HG03460 (cell line): ENCODE results near the gene NRF1.

ENCODE experiments used
- ATAC-seq: cut with Tn5 transposase; IDR thresholded peaks from one replicate; pipeline ENCODE4 v1.9.1; 2021; ENCODE audit not compliant: unreplicated experiment

Gene NRF1

DNA sequence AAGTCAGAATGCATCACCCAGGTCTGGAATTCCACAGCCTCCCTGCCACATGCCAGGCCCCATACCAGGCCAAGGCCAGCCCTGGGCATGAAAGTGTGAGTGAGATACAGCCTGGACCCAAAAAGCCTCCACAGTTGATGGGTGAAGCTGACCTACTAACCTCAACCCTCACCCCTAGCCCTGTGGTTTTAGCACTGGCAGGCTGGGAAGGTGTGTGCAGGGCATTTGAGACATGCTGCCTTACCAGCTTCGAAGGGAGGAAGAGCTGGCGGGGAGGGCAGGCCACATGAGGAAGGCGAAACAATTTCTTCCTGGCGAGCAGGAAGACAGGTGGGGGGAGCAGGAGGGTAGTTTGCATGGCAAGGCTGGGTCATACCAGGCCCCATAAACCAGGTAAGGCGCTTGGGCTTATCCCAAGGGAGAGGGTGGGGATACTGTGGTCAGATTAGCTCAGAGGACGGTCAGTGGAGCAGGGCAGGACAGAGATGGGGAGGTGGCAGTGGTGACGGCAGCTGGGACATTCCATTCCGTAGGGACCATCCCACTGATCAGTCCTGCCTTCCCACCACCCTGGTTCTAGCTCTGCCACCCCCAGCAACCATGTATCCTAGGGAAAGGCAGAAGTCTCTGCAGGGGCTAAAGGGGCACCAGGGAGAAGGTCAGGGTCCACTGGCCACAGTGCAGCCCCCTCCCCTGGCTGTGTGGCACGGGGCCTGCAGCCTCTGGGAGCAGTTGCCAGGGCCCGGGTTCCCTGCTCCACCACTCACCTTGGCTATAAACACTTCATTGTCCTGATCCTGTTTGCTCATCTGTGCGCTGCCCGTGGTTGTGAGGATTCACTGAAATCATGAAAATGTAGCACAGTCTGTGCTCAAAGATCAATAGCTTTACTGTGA, 155.8 kb downstream of the NRF1 start:
- ATAC-seq, result no peak

DNA sequence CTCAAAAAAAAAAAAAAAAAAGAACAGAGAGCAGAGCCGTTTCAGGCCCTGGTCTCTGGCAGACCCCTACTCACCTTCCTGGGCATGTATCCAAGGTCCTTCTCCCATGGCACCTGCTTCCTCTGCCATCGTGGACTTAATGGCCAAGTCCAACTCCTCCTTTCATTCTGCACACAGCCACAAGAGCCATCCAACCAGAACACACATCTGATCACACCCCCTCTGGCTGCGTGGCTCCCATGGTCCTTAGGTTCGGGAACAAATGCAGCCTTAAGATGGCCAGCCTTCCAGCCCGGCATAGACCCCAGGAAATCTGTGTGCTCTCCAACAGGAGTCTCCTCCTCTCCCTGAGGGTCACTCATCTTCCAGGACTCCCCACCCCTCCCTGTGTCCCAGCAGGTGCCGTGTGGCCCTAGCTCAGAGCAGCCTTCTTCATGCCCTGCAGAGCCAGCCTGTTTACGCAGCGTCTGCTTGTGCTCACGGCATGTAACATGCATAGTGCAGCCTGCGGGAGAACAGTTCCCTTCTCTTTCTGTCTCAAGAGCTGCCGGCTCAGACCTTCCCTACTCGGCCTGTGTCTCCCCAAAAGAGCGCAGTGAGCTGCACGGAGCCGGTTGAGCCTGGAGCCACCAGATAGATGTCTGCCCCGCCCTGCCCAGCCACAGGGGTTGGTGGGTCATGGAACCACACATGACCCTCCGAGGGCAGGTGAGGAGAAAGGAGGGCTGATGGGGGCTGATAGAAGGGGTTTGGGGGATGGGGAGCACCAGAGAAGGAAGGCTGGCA, 157.3 kb downstream of the NRF1 start:
- ATAC-seq, result no peak

DNA sequence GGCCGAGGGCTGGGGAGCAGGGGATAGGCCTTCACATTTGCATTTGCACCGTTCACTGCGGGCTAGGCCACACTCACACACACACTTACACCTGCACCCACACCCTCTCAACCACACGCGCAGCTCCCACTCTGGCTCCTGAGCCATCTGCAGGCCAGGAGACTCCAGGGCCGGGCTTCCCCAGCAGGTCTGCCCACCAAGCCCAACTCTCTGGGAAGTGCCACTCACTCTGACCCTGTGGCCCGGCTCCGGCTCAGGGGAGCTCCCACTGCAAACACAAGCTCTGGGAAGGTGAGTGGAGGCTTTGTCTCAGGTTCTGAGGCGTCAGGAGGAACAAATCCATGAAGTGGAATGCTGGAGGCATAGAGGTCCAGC, 157.9 kb downstream of the NRF1 start:
- ATAC-seq, result no peak

DNA sequence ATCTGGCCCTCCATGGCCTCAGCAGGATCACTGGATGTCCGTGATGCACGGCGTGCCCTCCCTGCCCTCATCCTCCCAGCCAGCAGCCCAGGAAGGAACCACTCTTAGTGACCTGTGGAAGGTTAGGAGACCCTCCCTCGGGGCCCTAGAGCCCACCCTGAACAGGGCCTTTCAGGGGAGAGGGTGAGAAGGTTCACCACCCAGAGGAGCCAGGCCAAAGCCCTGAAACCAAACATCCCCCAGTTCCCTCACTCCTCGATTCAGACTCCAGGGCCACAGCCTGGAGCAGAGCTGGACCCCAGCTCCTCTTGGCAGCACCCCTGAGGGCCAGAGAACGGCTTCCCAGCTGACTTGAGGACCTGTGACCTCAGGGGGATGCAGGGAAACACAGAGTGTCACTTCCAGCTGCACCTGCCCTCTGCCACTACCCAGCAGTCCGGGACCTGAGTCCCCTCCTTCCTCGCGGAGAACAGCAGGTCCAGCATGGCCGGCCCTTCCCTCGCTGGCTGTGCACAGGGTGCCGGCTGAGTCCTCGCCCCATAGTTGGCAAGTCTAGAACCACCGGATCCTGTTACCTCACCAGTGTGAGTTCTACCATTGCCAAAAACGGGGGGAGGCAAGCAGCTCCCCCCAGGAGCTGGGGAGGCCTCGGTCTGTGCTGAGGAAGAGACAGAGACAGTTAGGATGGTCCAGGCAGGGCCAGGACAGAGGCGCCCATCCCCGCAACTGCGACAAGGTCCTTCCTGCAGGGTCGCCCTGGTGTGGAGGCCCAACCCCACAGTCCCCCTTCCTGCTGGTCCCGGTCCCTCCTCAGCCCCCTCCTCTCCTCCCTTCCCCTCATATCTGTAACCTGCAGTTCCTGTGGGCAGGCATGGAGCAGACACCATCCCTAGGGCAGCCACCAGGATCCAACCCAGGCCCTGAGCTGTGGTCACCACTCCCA, 158.6 kb downstream of the NRF1 start:
- no peak for ATAC-seq

DNA sequence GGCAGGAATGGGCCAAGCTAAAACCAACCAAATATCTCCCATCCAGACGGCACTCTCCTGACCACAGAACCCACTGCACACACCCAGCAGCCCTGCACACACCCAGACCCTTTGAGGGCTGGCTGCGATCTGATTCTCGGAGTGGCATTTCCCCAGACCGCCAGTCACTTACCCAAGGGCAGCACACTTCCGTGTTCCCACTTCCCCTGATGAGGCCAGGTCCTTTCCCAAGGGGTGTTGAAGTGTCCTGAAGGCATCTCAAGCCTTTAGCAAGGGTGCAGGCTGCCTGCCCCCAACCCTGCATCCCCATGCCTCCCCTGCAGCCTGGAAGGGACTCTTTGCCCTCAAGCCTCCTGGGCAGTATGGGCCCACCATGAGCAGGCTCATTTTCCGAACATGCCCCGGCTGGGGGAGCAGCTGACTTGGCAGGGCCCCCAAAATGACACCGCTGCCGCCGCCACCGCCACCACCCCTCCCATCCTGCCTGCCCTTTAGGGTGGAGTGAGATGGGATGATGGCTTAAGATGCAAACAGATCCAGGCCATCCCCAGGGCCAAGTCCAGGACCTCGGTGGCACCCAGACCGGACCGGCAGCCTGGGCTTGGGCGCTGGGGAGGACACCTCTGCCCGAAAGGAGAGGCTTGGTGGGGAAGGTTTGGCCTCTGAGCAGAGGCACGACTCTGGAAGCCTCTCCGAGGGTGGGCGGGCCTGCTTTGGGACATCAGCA, 159.8 kb downstream of the NRF1 start:
- ATAC-seq, result no peak

DNA sequence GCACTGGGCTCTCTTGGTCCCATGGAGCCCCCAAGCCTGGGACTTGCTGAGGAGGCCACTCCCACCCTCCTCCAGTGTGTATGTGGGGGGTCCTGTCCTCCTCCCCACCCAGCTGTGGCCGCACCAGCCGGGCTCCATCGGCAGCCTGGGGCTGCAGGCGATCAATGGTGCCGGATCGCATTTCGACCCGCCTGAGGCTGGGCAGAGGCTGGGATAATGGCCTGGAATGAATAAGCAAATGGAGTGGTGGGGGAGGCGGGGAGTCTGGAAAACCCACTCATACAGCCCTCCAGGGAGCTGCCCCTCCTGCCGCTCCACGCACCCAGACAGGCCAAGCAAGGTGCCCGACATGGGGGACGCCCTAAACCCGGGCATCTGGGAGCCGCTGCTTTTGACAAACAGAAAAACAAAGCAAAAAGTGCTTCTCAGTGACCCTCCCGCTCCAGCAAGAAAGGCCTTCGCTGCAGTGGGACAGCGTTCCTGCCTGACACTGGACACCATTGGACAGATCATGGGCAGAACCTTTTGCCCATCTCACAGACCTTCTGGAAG, 160.5 kb downstream of the NRF1 start:
- no peak for ATAC-seq

DNA sequence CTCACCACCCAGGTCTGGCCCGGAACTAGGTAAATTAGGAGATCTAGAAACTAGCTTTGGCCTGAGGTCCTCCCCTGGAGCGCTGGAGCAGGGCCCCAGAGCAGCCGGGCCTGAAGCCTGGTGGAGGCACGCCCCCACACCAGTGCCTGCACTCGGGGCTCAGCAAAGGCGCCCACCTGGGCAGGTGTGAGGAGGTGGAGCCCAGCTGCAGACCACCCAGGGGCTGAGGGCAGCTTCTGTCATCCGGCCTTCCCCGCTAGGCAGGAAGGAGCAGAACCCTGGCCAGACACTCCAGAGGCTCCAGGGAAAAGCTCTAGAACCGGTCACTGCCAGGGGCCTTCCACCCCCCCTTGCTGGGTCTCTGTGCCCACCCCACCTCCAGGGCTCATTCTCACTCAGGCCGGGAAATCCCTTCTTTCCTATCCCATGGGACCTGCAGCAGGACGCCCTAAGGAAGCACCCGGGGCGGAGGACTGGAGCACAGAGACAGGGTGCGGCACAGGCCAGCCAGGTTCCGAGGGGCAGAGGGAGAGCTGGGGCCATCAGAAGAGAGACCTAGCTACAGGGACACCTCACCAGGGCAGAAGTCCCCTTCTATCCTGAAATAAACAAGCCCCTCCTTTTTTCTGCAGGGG, 161.2 kb downstream of the NRF1 start:
- no peak for ATAC-seq

DNA sequence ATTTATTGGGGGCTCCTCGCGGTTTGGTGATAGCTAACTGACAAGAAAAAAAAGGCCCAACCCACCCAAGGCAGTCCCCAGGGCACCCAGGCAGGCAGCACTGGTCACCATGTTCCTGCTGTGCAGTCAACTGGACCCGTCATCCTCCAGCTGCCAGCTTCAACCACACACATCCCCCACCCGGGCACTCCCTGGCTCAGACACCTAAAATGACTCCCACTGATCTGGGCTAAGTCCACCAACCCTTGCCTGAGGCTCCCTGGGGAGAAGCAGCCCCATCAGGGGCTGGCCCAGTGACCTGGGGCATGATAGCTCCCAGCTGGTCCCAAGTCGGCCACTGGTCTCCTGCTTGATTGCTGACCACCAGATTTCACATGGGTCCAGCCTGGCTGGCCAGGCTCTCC, 161.8 kb downstream of the NRF1 start:
- no peak for ATAC-seq

DNA sequence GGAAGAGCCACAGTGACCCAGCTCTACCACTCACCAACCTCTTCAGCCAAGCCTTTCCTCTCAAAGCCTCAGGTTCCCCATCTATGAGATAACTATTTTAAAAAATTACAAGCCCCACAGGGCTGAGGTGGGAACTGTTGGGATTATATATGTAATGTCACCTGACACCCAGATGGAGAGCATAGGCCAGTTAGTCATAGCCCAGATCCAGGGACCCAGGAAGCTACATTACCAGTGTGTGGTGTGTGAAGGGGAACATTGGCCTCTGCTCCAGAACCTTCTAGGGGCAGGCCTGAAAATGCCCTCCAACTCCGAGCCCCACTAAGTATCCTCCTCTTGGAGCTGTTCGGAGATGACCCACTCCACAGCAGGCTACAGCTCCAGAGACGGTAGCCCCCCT, 162.4 kb downstream of the NRF1 start:
- ATAC-seq, result no peak

DNA sequence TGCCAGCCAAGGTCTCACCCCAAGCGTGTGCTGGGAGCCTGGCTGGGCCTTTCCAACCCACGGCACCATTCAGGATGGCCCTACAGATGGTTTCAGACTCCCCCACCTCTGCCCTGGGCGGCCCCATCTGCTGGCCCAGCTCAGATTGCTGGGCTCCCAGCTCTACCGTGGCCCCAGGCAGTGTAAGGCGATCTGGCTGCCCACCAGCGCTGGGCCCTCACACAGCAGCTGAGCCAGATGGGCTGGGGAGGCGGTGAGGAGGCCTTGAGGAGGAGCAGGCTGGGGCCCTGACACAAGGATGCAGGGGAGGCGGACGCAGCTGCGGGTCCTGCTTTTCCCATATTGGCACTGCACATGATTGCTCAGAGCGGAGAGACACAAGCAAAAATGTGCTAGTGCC, 162.8 kb downstream of the NRF1 start:
- no peak for ATAC-seq

DNA sequence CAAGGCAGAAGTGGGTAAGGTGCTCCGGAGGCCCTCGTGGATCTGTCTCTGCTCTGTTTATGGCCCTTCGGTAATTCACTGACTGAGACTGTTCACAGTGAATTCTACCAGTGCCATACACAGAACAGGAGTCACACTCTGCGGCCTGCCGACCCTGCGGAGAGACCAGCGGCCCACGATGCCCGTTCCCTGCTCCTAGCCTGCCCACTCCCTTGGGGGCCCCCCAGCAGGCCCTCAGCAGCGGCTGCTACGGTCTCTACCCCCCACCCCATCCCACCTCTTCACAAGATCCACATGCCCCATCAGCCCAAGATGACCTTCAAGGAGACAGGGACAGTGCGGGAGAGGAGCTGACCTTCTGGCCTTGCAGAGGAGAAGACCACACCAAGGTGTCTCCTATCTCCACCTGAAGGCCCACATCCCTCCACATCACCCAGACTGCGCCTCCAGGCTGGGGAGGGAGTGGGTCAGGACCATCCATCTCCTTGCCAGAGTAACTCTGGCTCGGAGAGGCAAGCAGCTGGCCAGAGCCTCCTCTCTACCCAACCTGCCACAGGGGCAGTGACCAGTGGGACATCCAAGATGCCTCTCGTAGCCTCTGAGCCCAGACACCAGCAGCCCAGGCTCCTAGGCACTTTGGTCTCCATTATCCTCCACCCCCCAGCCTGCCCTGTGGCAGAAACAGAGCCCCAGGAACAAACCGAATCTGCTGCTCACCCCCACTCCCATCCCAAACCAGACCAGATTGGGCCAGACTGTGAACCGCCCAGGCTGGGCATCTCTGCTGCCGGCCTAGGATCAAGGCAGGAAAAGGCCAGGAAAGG, 163.6 kb downstream of the NRF1 start:
- ATAC-seq, result no peak

DNA sequence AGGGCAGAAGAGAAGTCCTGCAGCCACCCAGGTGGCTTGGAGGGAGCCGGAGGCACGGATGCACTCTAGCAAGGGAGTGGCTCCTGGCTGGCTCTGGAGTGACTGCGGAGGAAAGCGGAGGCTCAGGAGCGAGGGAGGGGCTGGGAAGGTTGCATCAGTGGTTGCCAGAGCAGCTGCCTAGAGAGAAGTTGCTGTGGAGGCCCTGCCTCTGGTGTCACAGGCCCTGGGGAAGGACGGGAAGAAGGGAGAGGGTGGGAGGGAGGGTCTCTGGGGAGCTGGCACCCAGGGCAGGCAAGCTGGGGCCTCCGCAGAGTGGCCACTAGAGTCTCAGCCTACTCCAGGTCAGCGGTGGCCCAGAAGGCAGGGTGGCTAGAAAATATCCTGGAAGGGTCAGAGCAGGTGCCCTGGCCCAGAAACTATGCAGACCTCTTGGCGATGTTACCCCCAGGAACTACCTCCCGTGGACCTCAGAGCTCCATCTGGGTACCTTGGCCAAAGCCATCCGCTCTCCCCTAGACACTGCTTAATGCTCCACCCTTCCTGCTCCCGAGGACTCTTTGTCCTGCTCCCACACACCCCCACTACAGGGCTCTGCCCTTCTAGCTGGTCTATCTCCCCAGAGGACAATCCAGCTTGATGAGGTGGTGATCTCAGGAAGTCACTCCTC, 164.3 kb downstream of the NRF1 start:
- ATAC-seq, result no peak

DNA sequence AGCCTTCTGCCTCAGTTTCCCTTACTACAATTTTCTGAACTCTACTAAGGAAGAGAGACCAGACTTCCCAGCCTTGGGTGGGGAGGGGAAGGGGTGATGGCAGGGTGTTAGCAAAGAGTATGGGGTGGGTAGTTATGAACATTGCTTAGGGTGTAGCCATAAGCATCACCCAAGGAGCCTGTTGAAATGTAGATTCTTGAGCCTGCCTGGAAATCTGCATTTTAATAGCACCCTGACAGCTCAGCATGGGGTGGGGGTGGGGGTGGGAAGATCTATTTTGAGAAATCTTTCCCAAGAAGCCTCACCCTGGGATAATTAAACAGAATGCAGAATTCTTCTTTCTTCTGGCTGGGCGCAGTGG, 164.8 kb downstream of the NRF1 start:
- no peak for ATAC-seq

DNA sequence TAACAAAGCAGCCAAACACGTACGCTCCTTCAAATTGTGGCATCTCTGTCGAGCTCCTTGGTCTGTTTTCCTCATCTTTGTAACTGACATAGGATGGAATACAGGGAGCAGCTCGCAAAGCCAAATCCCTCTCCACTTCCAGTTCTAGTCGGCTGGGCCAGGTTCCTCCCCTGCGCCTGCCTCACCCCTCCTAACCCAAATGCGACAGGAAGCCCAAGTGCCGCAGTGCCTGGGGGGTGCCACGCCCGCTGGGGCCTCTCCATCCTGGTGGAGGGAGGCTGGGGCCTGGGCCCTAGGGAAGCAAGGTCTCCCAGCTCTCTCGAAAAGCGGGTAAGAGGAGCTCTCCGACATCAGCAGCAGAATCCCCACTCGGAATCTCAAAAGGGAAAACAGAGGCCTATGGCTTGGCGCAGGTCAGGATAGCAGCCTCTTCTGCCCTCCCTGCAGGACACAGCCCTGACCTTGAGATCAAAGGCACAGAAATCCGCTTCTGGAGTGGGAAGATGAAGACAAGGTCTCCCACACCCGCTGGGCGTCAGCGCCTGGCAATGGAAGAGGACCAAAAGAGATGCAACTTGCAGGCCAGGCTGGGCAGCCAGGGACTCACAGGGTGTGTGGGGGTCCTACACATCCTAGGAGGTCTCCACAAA, 165.8 kb downstream of the NRF1 start:
- ATAC-seq, result no peak

DNA sequence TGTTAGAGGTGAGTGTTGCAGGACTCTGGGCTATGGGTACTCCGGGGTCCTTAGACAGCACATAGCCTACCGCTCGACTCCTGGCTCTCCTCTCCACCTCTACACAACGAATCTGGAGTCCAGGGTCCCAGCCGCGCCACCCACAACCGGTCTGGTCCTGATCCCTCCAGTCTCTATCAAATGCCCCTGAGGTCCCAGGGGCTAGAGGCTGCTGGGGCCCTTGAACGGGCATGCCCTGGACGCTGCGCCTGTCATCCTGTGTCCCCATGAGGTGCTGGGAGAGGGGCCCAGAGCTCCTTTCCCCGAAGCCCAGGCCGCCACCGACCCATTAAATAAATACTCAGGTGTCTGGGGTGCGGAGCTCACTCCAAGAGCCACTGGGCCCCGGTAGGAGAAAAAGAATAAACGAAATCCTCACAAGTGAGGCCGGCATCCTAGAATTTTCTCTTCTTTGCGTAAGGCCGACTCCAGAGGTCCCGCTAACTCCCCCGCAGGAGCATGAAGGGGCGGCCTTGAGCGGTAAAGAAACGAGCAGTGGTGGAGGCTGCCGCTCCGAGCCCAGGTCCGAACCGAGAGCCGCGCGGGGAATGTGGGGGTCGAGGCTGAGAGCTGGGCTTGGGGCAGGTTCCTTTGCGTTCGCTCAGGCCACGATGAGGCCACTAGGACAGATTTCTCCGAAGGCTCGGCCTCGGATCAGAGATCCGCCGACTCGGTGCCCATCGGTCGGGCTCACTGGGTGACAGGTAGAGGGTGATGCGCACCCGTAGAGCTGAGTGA, 166.7 kb downstream of the NRF1 start:
- ATAC-seq, result no peak

DNA sequence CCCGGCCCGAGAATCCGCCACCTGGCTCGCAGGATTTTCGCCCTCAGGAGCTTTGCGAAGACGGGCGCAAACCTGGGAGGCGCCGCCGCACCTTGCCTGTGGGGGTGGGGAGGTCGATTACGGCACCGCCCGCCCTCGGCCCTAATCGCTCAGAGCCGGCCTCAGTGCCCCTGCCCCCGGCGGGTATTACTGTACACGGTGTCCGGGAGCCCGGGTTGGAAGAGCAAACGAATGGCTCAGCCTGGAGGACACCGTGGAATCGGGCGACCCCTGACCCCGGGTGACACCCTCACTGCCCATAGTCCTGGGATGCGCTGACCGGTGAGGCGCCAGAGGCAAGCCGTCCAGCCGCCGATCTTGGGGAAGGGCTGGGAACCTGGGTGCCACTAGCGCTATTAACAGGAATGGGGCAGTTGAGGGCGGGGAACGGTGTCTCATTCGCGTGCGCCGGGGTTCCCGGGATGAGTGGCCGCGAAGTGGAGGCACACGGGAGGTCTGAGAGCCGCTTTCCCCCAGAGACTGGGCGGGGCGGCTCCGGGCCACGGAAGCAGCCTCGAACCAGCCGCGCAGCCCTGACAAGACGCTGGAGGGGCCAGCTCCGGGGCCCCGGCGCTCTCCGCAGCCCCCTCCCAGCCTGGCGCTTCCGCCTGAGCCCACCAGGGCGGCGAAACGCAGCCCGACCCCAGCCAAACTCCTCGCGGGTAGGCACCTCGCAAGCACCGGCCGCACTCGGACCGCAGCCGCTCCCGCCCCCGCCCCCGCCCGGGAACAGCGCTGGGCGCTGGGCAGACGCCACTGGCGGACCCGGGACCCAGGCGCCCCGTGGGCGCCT, 167.5 kb downstream of the NRF1 start:
- no peak for ATAC-seq
